Lung (tissue), 12 donors: Measurements from ENCODE around the gene PLPP3. TPM values are rescaled to one million over a fixed set of nuclear protein-coding genes. Genes with fewer than 3 reads are reported as not detected.

Source experiments
- ATAC-seq: fragments of 200-7000 bp; cut with Tn5 transposase; one replicate; pipeline ENCODE4 v1.9.1; 2020; ENCODE audit warnings: moderate number of reproducible peaks; ENCODE audit not compliant: insufficient read depth, low FRiP score
- DNase-seq, 3 donors: peaks; one replicate each; pipeline ENCODE4 v3.0.0-alpha.2; 2013 to 2017
- H3K27ac ChIP-seq, 2 donors: one replicate each; pipeline ENCODE4 v1.5.1; 2013; ENCODE audit warnings: mild to moderate bottlenecking in 2 of 2, moderate library complexity in 2 of 2, control low read depth in 1 of 2, inconsistent platforms in 1 of 2, low read depth in 1 of 2, low read length in 1 of 2
- H3K27me3 ChIP-seq, 3 donors: one replicate each; pipeline ENCODE4 v1.5.1; 2013; ENCODE audit warnings: low read length in 2 of 3; ENCODE audit not compliant: control insufficient read depth in 3 of 3, insufficient read depth in 3 of 3
- H3K36me3 ChIP-seq, 4 donors: one replicate each; pipeline ENCODE4 v1.5.1; 2013; ENCODE audit warnings: low read length in 4 of 4, mild to moderate bottlenecking in 1 of 4, moderate library complexity in 1 of 4; ENCODE audit not compliant: control insufficient read depth in 4 of 4, insufficient read depth in 4 of 4
- H3K4me1 ChIP-seq, 5 donors: one replicate each; pipeline ENCODE4 v1.5.1; 2013; ENCODE audit warnings: low read length in 5 of 5, mild to moderate bottlenecking in 2 of 5, moderate library complexity in 1 of 5; ENCODE audit not compliant: control insufficient read depth in 5 of 5, insufficient read depth in 5 of 5
- H3K4me3 ChIP-seq: one replicate; pipeline ENCODE4 v1.5.1; 2013; ENCODE audit warnings: mild to moderate bottlenecking, control low read depth, moderate library complexity
- H3K9ac ChIP-seq, 2 donors: one replicate each; pipeline ENCODE4 v1.5.1; 2013; ENCODE audit warnings: low read length in 2 of 2, control low read depth in 1 of 2; ENCODE audit not compliant: insufficient read depth in 1 of 2
- H3K9me3 ChIP-seq, 4 donors: one replicate each; pipeline ENCODE4 v1.5.1; 2013; ENCODE audit warnings: low read length in 3 of 4, mild to moderate bottlenecking in 1 of 4, moderate library complexity in 1 of 4; ENCODE audit not compliant: control insufficient read depth in 4 of 4, insufficient read depth in 3 of 4
- WGBS, 2 donors: extraction: QIAGEN DNeasy Blood & Tissue Kit; methylation state at CpG; one replicate each; pipeline ENCODE4 v1.1.7; 2013; 5-methylcytosine and 5-hydroxymethylcytosine counted together
- polyA plus RNA-seq, 2 donors: library from polyadenylated mRNA; stranded (reverse); fragments of 200-250 nt; gene quantifications; one replicate each; pipeline ENCODE4 v1.2.1, GENCODE V29; 2013
- total RNA-seq, 2 donors: library from RNA; depleted of rRNA in 1 of 2; stranded (reverse); fragments of >200 nt in 1 of 2; gene quantifications; one replicate each; pipeline ENCODE4 v1.2.1, GENCODE V29; 2014 to 2021
- TF ChIP-seq, protein P1 (sequence below): IDR thresholded peaks from 2 replicates; pipeline ENCODE4 v1.5.1; 2012; ENCODE audit warnings: mild to moderate bottlenecking; ENCODE audit errors: control extremely low read depth, extremely low read depth
- donor health status: control.
- donor health status: control.
- donor health status: Bipolar disorder and iron deficiency.
- donor health status: healthy.
- donor health status: DM: yes; HTN: yes; CAD: no.

The PLPP3 gene
- total and polyA plus RNA-seq, 4 donors, result 8.6 to 121 (median 112) TPM

- Histone ChIP-seq H3K9ac (no peak overlapping the region), H3K27me3 (no peaks in the 10 kb centered on the region), H3K4me1 (peaks cover 0 to 32% (median 12%) of the 10 kb centered on the region in 5 donors), H3K4me3 (no peak overlapping the region), H3K9me3 (peaks cover 0 to 1% (median 0%) of the 10 kb centered on the region in 4 donors), H3K27ac (no peak overlapping the region), H3K36me3 (peaks cover 13 to 68% (median 29%) of the 10 kb centered on the region in 4 donors)
- 83 to 86% methylated on average over 3 of the region's 3 CpGs for WGBS, 2 donors
- no peak for ATAC-seq
- DNase-seq, result no peak
- TF ChIP-seq, protein P1, sequence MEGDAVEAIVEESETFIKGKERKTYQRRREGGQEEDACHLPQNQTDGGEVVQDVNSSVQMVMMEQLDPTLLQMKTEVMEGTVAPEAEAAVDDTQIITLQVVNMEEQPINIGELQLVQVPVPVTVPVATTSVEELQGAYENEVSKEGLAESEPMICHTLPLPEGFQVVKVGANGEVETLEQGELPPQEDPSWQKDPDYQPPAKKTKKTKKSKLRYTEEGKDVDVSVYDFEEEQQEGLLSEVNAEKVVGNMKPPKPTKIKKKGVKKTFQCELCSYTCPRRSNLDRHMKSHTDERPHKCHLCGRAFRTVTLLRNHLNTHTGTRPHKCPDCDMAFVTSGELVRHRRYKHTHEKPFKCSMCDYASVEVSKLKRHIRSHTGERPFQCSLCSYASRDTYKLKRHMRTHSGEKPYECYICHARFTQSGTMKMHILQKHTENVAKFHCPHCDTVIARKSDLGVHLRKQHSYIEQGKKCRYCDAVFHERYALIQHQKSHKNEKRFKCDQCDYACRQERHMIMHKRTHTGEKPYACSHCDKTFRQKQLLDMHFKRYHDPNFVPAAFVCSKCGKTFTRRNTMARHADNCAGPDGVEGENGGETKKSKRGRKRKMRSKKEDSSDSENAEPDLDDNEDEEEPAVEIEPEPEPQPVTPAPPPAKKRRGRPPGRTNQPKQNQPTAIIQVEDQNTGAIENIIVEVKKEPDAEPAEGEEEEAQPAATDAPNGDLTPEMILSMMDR, result no peak
Measured at GRCh38 chr1:56520016-56520601, 59.3 kb downstream of the PLPP3 start.

DNA sequence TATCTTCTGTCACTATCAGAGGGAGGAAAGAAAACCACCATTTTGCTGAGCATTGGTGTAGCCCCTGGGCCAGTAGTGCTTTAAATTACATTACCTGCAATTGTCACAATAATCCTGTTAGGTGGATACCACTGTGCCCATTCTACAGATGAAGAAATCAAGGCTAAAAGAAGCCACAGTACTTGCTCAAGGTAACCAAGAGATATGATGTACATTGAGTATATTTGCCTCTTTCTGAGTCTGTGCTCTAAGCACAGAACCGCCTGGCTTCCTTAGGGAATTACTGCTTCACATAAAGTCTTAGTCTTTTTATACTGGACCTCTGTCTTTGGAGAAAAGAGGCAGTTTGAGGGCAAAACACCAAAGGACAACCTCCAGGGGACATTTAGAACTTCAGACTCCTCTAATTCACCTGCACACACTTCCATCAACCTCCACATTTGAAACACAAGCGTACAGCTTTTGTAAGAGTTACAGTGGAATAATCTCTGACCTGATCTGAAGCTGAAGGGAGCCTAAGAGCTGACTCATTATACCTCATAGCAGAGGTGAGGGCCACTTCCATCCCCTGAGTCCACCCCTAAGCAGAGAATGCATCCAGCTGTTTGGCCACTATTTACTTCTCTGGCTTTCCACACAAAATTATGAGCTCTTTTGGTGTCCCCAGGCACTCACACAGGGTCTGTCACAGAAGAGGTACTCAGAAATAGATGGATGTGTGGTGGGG, 61.8 kb downstream of the PLPP3 start:
- peaks cover 0 to 36% (median 8%) of the 10 kb centered on the region in 5 donors for H3K4me1 ChIP-seq
- no peaks in the 10 kb centered on the region for H3K9me3 ChIP-seq
- WGBS, 2 donors, result 97 to 100% methylated on average over 2 of the region's 2 CpGs
- no peak for DNase-seq
- TF ChIP-seq, protein P1, result no peak
- peak overlapping the region in 1 of 2 donors; percentile 74 for H3K27ac ChIP-seq
- no peak for ATAC-seq
- no peaks in the 10 kb centered on the region for H3K27me3 ChIP-seq
- H3K36me3 ChIP-seq, result peaks cover 5 to 56% (median 21%) of the 10 kb centered on the region in 4 donors
- no peak overlapping the region for H3K9ac ChIP-seq
- no peak overlapping the region for H3K4me3 ChIP-seq

- H3K27me3 ChIP-seq, result no peaks in the 10 kb centered on the region
- no peak overlapping the region for H3K4me3 ChIP-seq
- TF ChIP-seq, protein P1, result no peak
- ATAC-seq (peak; percentile 89), DNase-seq (peak; percentile 36 to 81 (median 48))
- peaks cover 5 to 55% (median 26%) of the 10 kb centered on the region in 4 donors for H3K36me3 ChIP-seq
- 37 to 52% methylated on average over 7 of the region's 7 CpGs for WGBS, 2 donors
- H3K9ac ChIP-seq, result no peak overlapping the region
- H3K9me3 ChIP-seq, result no peaks in the 10 kb centered on the region
- peaks cover 2 to 34% (median 12%) of the 10 kb centered on the region in 5 donors for H3K4me1 ChIP-seq
- H3K27ac ChIP-seq, result peak overlapping the region; percentile 26 to 74
Measured at GRCh38 chr1:56516539-56517252, 62.7 kb downstream of the PLPP3 start.
